Measurements from ENCODE around the gene CPLX3. TPM values are rescaled to one million over a fixed set of nuclear protein-coding genes. Genes with fewer than 3 reads are reported as not detected.

The CPLX3 gene
- total and polyA plus RNA-seq, 10 of the 15 experiments (the other 5 are each of a cell fraction or from before 2014, with no cell fraction given): 0.02 to 0.04 TPM; not detected in 8

- TF ChIP-seq IRF5 (IDR thresholded peaks at IDR 0.05; ENCODE audit: borderline replicate concordance) (no peak), SPI1 (IDR thresholded peaks at IDR 0.05; ENCODE audit: borderline replicate concordance, insufficient read depth, low read depth, low read length) (no peak), SRF (IDR thresholded peaks at IDR 0.05; ENCODE audit: low read depth in 2 of 2, low read length in 2 of 2) (no peak), ETV6 (conservative IDR thresholded peaks at IDR 0.05 in 1 of 2, IDR thresholded peaks at IDR 0.05 in 1 of 2; ENCODE audit: borderline replicate concordance in 1 of 2, low read depth in 1 of 2) (no peak), ZZZ3 (IDR thresholded peaks at IDR 0.05; ENCODE audit: control insufficient read depth, insufficient read length, low read depth) (no peak), NFIC (IDR thresholded peaks at IDR 0.05; ENCODE audit: low read depth, low read length) (no peak), CREB1 (IDR thresholded peaks at IDR 0.05; ENCODE audit: low read depth) (no peak), BHLHE40 (IDR thresholded peaks at IDR 0.05; ENCODE audit: borderline replicate concordance in 1 of 2, low read depth in 2 of 2, low read length in 1 of 2) (no peak), ZNF384 (IDR thresholded peaks at IDR 0.05; ENCODE audit: borderline replicate concordance, low read depth, low read length) (no peak), SUPT20H (IDR thresholded peaks at IDR 0.05; ENCODE audit: borderline replicate concordance, control insufficient read depth, low read depth, low read length) (no peak), RAD51 (IDR thresholded peaks at IDR 0.05) (no peak)
Measured at GRCh38 chr15:74831813-74832495, 5.5 kb downstream of the CPLX3 start (continued).

All from GM12878 (cell line).